ENCODE data around the gene SH3D19. TPM values are rescaled to one million over a fixed set of nuclear protein-coding genes. Genes with fewer than 3 reads are reported as not detected.

SH3D19 gene
- total RNA-seq, 2 experiments from 2014 or later, result not detected

DNA sequence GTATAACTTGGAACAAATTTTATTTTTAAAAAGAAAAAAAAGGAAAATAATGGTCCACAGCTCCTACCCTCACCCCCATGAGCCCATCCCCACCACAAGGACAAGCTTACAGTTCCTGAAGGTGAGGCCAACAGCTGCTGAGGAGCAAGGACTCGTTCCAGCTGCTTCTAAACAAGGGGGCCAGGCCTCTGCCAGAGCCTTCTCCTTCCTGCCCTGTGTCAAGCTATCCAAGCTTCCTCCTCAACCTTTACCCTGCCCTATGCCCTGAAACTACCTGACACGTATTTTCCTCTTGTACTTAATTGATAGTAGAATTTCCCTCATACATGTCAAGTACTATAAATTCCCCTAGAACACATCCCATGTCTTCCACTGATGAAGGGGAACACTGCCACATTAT lies 8.8 kb downstream of the SH3D19 start:
- no peaks in the 10 kb centered on the region for H3K4me1 ChIP-seq (ENCODE audit: insufficient read depth, low read length, poor library complexity, severe bottlenecking)
- intact Hi-C loops (cut with micrococcal nuclease; ENCODE audit: unreplicated experiment), result no loop called here
- H3K4me2 ChIP-seq (ENCODE audit: low read length), result no peak overlapping the region
- H2AFZ ChIP-seq (ENCODE audit: low read length), result no peak overlapping the region
- no peaks in the 10 kb centered on the region for H3K9me3 ChIP-seq (ENCODE audit: low read length)
- H3K9me2 ChIP-seq (ENCODE audit: insufficient read depth, low read length), result no peaks in the 10 kb centered on the region
- H3K27ac ChIP-seq (ENCODE audit: low read depth, low read length, poor library complexity, severe bottlenecking), result no peak overlapping the region
- no peaks in the 10 kb centered on the region for H4K20me1 ChIP-seq (ENCODE audit: insufficient read depth, low read length)
- H3K36me3 ChIP-seq (ENCODE audit: insufficient read depth, low read length), result no peaks in the 10 kb centered on the region
- ChIA-PET POLR2A (interaction anchor here (0.9 kb wide), 1 partner anchor 11 kb away, joined by 3 read pairs; no protein-coding TSS in a partner anchor), CTCF (ENCODE audit: unreplicated experiment) (no interaction called here)
- H3K79me2 ChIP-seq (ENCODE audit: insufficient read depth, low read depth, low read length), result no peaks in the 10 kb centered on the region
- H3K4me3 ChIP-seq (ENCODE audit: low read depth, low read length, poor library complexity, severe bottlenecking), result no peak overlapping the region
- TF ChIP-seq EZH2phosphoT487 (IDR thresholded peaks at IDR 0.05; ENCODE audit: borderline replicate concordance, low read depth, low read length), result no peak
- TF ChIP-seq, protein P1, sequence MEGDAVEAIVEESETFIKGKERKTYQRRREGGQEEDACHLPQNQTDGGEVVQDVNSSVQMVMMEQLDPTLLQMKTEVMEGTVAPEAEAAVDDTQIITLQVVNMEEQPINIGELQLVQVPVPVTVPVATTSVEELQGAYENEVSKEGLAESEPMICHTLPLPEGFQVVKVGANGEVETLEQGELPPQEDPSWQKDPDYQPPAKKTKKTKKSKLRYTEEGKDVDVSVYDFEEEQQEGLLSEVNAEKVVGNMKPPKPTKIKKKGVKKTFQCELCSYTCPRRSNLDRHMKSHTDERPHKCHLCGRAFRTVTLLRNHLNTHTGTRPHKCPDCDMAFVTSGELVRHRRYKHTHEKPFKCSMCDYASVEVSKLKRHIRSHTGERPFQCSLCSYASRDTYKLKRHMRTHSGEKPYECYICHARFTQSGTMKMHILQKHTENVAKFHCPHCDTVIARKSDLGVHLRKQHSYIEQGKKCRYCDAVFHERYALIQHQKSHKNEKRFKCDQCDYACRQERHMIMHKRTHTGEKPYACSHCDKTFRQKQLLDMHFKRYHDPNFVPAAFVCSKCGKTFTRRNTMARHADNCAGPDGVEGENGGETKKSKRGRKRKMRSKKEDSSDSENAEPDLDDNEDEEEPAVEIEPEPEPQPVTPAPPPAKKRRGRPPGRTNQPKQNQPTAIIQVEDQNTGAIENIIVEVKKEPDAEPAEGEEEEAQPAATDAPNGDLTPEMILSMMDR (conservative IDR thresholded peaks at IDR 0.05; ENCODE audit: low read length), result no peak
- no TSS peak for BruUV-seq (replicated peaks)
- DNase-seq (ENCODE audit: low spot score), result no peak

DNA sequence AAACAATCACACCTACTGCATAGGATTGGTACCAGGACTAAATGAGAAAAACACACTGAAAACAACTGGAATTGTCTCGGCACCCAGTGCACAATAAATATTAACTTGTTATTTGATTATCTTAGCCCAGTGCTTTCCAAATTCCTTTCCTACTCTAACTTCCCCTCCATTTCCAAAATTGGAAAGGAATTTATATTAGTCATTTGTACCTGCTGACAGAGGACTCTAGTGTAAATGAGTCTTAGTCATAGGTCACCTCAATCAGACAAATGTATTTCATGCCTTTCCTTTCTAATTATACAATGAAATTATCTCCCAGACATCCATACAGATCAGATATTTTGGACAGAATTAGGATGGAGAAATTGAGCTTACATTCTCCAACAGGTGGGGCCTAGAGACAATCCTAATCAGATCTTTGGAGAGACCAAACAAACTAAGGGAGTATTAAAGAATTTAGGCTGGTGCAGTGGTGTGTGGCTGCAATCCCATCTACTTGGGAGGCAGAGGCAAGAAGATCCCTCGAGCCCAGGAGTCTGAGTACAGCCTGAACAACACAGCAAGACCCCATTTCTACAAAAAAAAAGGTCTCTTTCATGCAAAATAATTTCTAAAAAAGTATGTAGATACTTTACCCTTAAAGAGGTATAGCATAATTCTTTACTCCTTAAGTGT lies 10.1 kb downstream of the SH3D19 start:
- H3K79me2 ChIP-seq (ENCODE audit: insufficient read depth, low read depth, low read length), result no peaks in the 10 kb centered on the region
- no peaks in the 10 kb centered on the region for H4K20me1 ChIP-seq (ENCODE audit: insufficient read depth, low read length)
- no TSS peak for BruUV-seq (replicated peaks)
- H3K4me3 ChIP-seq (ENCODE audit: low read depth, low read length, poor library complexity, severe bottlenecking), result no peak overlapping the region
- H3K4me1 ChIP-seq (ENCODE audit: insufficient read depth, low read length, poor library complexity, severe bottlenecking), result no peaks in the 10 kb centered on the region
- TF ChIP-seq, protein P1 (conservative IDR thresholded peaks at IDR 0.05; ENCODE audit: low read length), result no peak
- TF ChIP-seq EZH2phosphoT487 (IDR thresholded peaks at IDR 0.05; ENCODE audit: borderline replicate concordance, low read depth, low read length), result no peak
- intact Hi-C loops (cut with micrococcal nuclease; ENCODE audit: unreplicated experiment), result no loop called here
- H3K36me3 ChIP-seq (ENCODE audit: insufficient read depth, low read length), result no peaks in the 10 kb centered on the region
- no peaks in the 10 kb centered on the region for H3K9me3 ChIP-seq (ENCODE audit: low read length)
- ChIA-PET CTCF (ENCODE audit: unreplicated experiment) (no interaction called here), POLR2A (no interaction called here)
- no peak overlapping the region for H3K27ac ChIP-seq (ENCODE audit: low read depth, low read length, poor library complexity, severe bottlenecking)
- H2AFZ ChIP-seq (ENCODE audit: low read length), result no peak overlapping the region
- no peak overlapping the region for H3K4me2 ChIP-seq (ENCODE audit: low read length)
- no peak for DNase-seq (ENCODE audit: low spot score)
- no peaks in the 10 kb centered on the region for H3K9me2 ChIP-seq (ENCODE audit: insufficient read depth, low read length)

DNA sequence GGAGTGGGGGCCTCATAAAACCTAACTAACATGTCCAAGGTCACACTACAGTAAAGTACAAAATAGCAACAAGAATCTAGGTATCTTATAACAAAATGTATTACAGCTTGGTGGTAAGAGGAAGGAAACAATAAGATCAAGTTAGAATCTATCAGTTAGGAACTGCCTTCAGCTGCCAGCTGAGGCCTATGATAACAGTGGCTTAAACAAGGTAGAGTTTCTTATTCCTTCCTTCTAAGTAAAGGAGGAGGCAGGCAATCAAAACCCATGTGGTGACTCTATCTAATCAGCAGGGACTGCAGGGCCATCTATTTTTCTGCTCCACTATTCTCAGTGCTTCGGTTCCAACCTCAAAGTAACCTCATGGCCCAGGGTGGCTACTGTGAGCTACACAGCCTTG lies 10.9 kb downstream of the SH3D19 start:
- intact Hi-C loops (cut with micrococcal nuclease; ENCODE audit: unreplicated experiment), result no loop called here
- no peaks in the 10 kb centered on the region for H3K9me3 ChIP-seq (ENCODE audit: low read length)
- ChIA-PET POLR2A (no interaction called here), CTCF (ENCODE audit: unreplicated experiment) (no interaction called here)
- DNase-seq (ENCODE audit: low spot score), result no peak
- no peaks in the 10 kb centered on the region for H3K4me1 ChIP-seq (ENCODE audit: insufficient read depth, low read length, poor library complexity, severe bottlenecking)
- H3K36me3 ChIP-seq (ENCODE audit: insufficient read depth, low read length), result no peaks in the 10 kb centered on the region
- no peak overlapping the region for H3K4me3 ChIP-seq (ENCODE audit: low read depth, low read length, poor library complexity, severe bottlenecking)
- BruUV-seq (replicated peaks), result no TSS peak
- TF ChIP-seq, protein P1 (conservative IDR thresholded peaks at IDR 0.05; ENCODE audit: low read length), result no peak
- no peak for TF ChIP-seq EZH2phosphoT487 (IDR thresholded peaks at IDR 0.05; ENCODE audit: borderline replicate concordance, low read depth, low read length)
- H3K27ac ChIP-seq (ENCODE audit: low read depth, low read length, poor library complexity, severe bottlenecking), result no peak overlapping the region
- no peaks in the 10 kb centered on the region for H4K20me1 ChIP-seq (ENCODE audit: insufficient read depth, low read length)
- H3K79me2 ChIP-seq (ENCODE audit: insufficient read depth, low read depth, low read length), result no peaks in the 10 kb centered on the region
- no peak overlapping the region for H2AFZ ChIP-seq (ENCODE audit: low read length)
- H3K9me2 ChIP-seq (ENCODE audit: insufficient read depth, low read length), result no peaks in the 10 kb centered on the region
- H3K4me2 ChIP-seq (ENCODE audit: low read length), result no peak overlapping the region

Data from OCI-LY7 (cell line).